MM.1S (cell line): ENCODE measurements around the gene SESTD1.

Experiments
- DNase-seq: peaks from one replicate; pipeline ENCODE4 v3.0.0-alpha.2; 2015
- H2AFZ ChIP-seq: fragments of 300-600 bp; sonication (generic); 2 replicates; pipeline ENCODE4 v1.6.0; 2016; ENCODE audit warnings: antibody characterized with exemption, low read length
- H3F3A ChIP-seq: fragments of 300-600 bp; sonication (generic); 2 replicates; pipeline ENCODE4 v1.6.1; 2016; ENCODE audit warnings: mild to moderate bottlenecking, antibody characterized with exemption, low read length, moderate library complexity, mixed read lengths; ENCODE audit not compliant: insufficient read depth
- H3K27ac ChIP-seq: fragments of 300-600 bp; sonication (generic); 2 replicates; pipeline ENCODE4 v1.5.1; 2016; ENCODE audit warnings: mild to moderate bottlenecking, low read length
- H3K27me3 ChIP-seq: fragments of 300-600 bp; sonication (generic); replicated peaks from 2 replicates; pipeline ENCODE4 v1.6.0; 2016; ENCODE audit warnings: low read length; ENCODE audit not compliant: insufficient read depth
- H3K36me3 ChIP-seq: fragments of 300-600 bp; sonication (generic); replicated peaks from 2 replicates; pipeline ENCODE4 v1.6.1; 2016; ENCODE audit warnings: mild to moderate bottlenecking, low read length, mixed read lengths; ENCODE audit not compliant: insufficient read depth
- H3K4me1 ChIP-seq: fragments of 300-600 bp; sonication (generic); 2 replicates; pipeline ENCODE4 v1.6.1; 2016; ENCODE audit warnings: low read length, mixed read lengths
- H3K4me2 ChIP-seq: fragments of 300-600 bp; sonication (generic); 2 replicates; pipeline ENCODE4 v1.6.0; 2016; ENCODE audit warnings: low read depth, low read length
- H3K4me3 ChIP-seq: fragments of 300-600 bp; sonication (generic); 2 replicates; pipeline ENCODE4 v1.5.1; 2016; ENCODE audit warnings: low read length, mixed read lengths
- H3K79me2 ChIP-seq: fragments of 300-600 bp; sonication (generic); 2 replicates; pipeline ENCODE4 v1.6.1; 2016; ENCODE audit warnings: mixed run types, low read length, mixed read lengths
- H3K9ac ChIP-seq: fragments of 300-600 bp; sonication (generic); 2 replicates; pipeline ENCODE4 v1.6.1; 2016; ENCODE audit warnings: low read length, mixed read lengths
- H3K9me2 ChIP-seq: fragments of 300-600 bp; sonication (generic); replicated peaks from 2 replicates; pipeline ENCODE4 v1.6.1; 2016; ENCODE audit warnings: mild to moderate bottlenecking, low read length, mixed read lengths; ENCODE audit not compliant: insufficient read depth
- H3K9me3 ChIP-seq: fragments of 300-600 bp; sonication (generic); replicated peaks from 2 replicates; pipeline ENCODE4 v1.6.1; 2016; ENCODE audit warnings: mild to moderate bottlenecking, low read length, mixed read lengths; ENCODE audit not compliant: insufficient read depth
- H4K20me1 ChIP-seq: fragments of 300-600 bp; sonication (generic); 2 replicates; pipeline ENCODE4 v1.6.1; 2016; ENCODE audit warnings: mild to moderate bottlenecking, low read length, moderate library complexity, mixed read lengths; ENCODE audit not compliant: insufficient read depth
- CTCF ChIP-seq: fragments of 300-600 bp; sonication (generic); IDR thresholded peaks from 2 replicates; pipeline ENCODE4 v1.5.1; 2016; ENCODE audit warnings: antibody characterized with exemption, low read length, mixed read lengths
- EZH2 ChIP-seq: fragments of 300-600 bp; sonication (generic); optimal IDR thresholded peaks from 2 replicates; pipeline ENCODE3; 2017; ENCODE audit warnings: low read depth, mild to moderate bottlenecking, antibody characterized with exemption, low read length, mixed read lengths
- EZH2phosphoT487 ChIP-seq: fragments of 300-600 bp; sonication (generic); IDR thresholded peaks from 2 replicates; pipeline ENCODE4 v1.6.1; 2018; ENCODE audit warnings: antibody characterized with exemption, low read length

SESTD1 gene

GRCh38 chr2:179107737-179108136, 156.9 kb downstream of the SESTD1 start:
- no peaks in the 10 kb centered on the region for H3K79me2 ChIP-seq
- no peaks in the 10 kb centered on the region for H3K9me3 ChIP-seq
- H3K36me3 ChIP-seq = no peaks in the 10 kb centered on the region
- no peak overlapping the region for H2AFZ ChIP-seq
- no peaks in the 10 kb centered on the region for H3K9me2 ChIP-seq
- no peak overlapping the region for H3K4me3 ChIP-seq
- no peak overlapping the region for H3K9ac ChIP-seq
- no peaks in the 10 kb centered on the region for H3F3A ChIP-seq
- H3K27me3 ChIP-seq = no peaks in the 10 kb centered on the region
- H3K4me2 ChIP-seq = no peak overlapping the region
- H4K20me1 ChIP-seq = no peaks in the 10 kb centered on the region
- 0 out of 2 replicates have a peak, but pooled peaks cover 11% of the 10 kb centered on the region for H3K4me1 ChIP-seq
- no peak for TF ChIP-seq CTCF
- TF ChIP-seq EZH2phosphoT487 = no peak
- no peak for TF ChIP-seq EZH2
- no peak for DNase-seq
- H3K27ac ChIP-seq = no peak overlapping the region

GRCh38 chr2:179106676-179107428, 157.8 kb downstream of the SESTD1 start:
- Histone ChIP-seq H3F3A (no peaks in the 10 kb centered on the region), H3K9me2 (no peaks in the 10 kb centered on the region), H2AFZ (no peak overlapping the region), H3K36me3 (no peaks in the 10 kb centered on the region), H3K9ac (no peak overlapping the region), H3K9me3 (no peaks in the 10 kb centered on the region), H3K27ac (no peak overlapping the region), H3K4me2 (no peak overlapping the region), H3K79me2 (no peaks in the 10 kb centered on the region), H3K27me3 (no peaks in the 10 kb centered on the region), H4K20me1 (no peaks in the 10 kb centered on the region), H3K4me3 (no peak overlapping the region), H3K4me1 (0 out of 2 replicates have a peak, but pooled peaks cover 11% of the 10 kb centered on the region)
- no peak for DNase-seq
- TF ChIP-seq EZH2 (no peak), CTCF (no peak), EZH2phosphoT487 (no peak)

GRCh38 chr2:179106342-179106675, 158.3 kb downstream of the SESTD1 start:
- Histone ChIP-seq H3K4me1 (0 out of 2 replicates have a peak, but pooled peaks cover 11% of the 10 kb centered on the region), H3K9me2 (no peaks in the 10 kb centered on the region), H3K4me2 (no peak overlapping the region), H3K27me3 (no peaks in the 10 kb centered on the region), H3F3A (no peaks in the 10 kb centered on the region), H3K79me2 (no peaks in the 10 kb centered on the region), H4K20me1 (no peaks in the 10 kb centered on the region), H3K36me3 (no peaks in the 10 kb centered on the region), H3K9ac (no peak overlapping the region), H3K9me3 (no peaks in the 10 kb centered on the region), H3K4me3 (no peak overlapping the region), H3K27ac (no peak overlapping the region), H2AFZ (no peak overlapping the region)
- TF ChIP-seq EZH2phosphoT487 = no peak
- no peak for TF ChIP-seq CTCF
- no peak for TF ChIP-seq EZH2
- no peak for DNase-seq
